Spleen (tissue), 11 donors: ENCODE results near the gene EPAS1. TPM values are rescaled to one million over a fixed set of nuclear protein-coding genes. Genes with fewer than 3 reads are reported as not detected.

Experiments used
- DNase-seq: peaks from one replicate; pipeline ENCODE4 v3.0.0-alpha.2; 2020
- H3K27ac ChIP-seq, 8 donors: fragments of 200-600 bp; sonication (generic) in 7 of 8; 1 replicate in 4 of 8; 2 replicates in 4 of 8; pipeline versions ENCODE4 v1.5.0 to v1.8.0; 2016 to 2021; ENCODE audit warnings: inconsistent platforms in 4 of 8, mild to moderate bottlenecking in 4 of 8, moderate library complexity in 1 of 8
- H3K27me3 ChIP-seq, 7 donors: fragments of 200-600 bp; sonication (generic) in 6 of 7; replicated peaks in 1 of 7; 1 replicate in 4 of 7; 2 replicates in 3 of 7; pipeline versions ENCODE4 v1.5.0 to v1.8.0; 2016 to 2021; ENCODE audit warnings: inconsistent platforms in 3 of 7, mild to moderate bottlenecking in 1 of 7
- H3K36me3 ChIP-seq, 6 donors: fragments of 200-600 bp; sonication (generic) in 5 of 6; 1 replicate in 4 of 6; 2 replicates in 2 of 6; pipeline versions ENCODE4 v1.5.0 to v1.8.0; 2016 to 2021; ENCODE audit warnings: inconsistent platforms in 2 of 6
- H3K4me1 ChIP-seq, 6 donors: fragments of 200-600 bp; sonication (generic) in 5 of 6; 1 replicate in 3 of 6; 2 replicates in 3 of 6; pipeline versions ENCODE4 v1.5.0 to v1.8.0; 2016 to 2021; ENCODE audit warnings: inconsistent platforms in 3 of 6
- H3K4me3 ChIP-seq, 8 donors: fragments of 200-600 bp; sonication (generic) in 7 of 8; 1 replicate in 4 of 8; 2 replicates in 4 of 8; pipeline versions ENCODE4 v1.5.0 to v1.8.0; 2016 to 2021; ENCODE audit warnings: inconsistent platforms in 4 of 8, mild to moderate bottlenecking in 4 of 8, moderate library complexity in 2 of 8
- H3K9me3 ChIP-seq, 8 donors: fragments of 200-600 bp; sonication (generic) in 7 of 8; 1 replicate in 4 of 8; 2 replicates in 4 of 8; pipeline versions ENCODE4 v1.5.0 to v1.8.0; 2016 to 2021; ENCODE audit warnings: inconsistent platforms in 4 of 8
- CTCF ChIP-seq, 11 experiments: fragments of 200-600 bp in 7 of 11; fragments of 450-650 bp in 4 of 11; sonication (generic) in 4 of 11; IDR thresholded peaks in 8 of 11; conservative IDR thresholded peaks in 3 of 11; 1 replicate in 7 of 11; 2 replicates in 4 of 11; pipeline versions ENCODE4 v1.4.0 to v1.8.0; 2016 to 2021; ENCODE audit warnings: antibody characterized with exemption in 11 of 11, inconsistent platforms in 4 of 11, mild to moderate bottlenecking in 1 of 11
- POLR2A ChIP-seq, 3 donors: fragments of 450-650 bp; IDR thresholded peaks; one replicate each; pipeline ENCODE4 v1.5.1; 2017; ENCODE audit warnings: antibody characterized with exemption in 3 of 3, mild to moderate bottlenecking in 1 of 3
- POLR2AphosphoS5 ChIP-seq, 3 donors: sonication (generic); formaldehyde crosslinking; IDR thresholded peaks; one replicate each; pipeline ENCODE4 v1.5.1; 2017; ENCODE audit warnings: antibody characterized with exemption in 3 of 3
- WGBS, 5 donors: extraction: QIAGEN DNeasy Blood & Tissue Kit in 3 of 5; methylation state at CpG; one replicate each; pipeline versions ENCODE4 v1.1.5 to v1.1.7; 2013 to 2018; 5-methylcytosine and 5-hydroxymethylcytosine counted together
- intact Hi-C: fragments of 100-400 bp; cut with DNase I; formaldehyde crosslinking; loops from one replicate; pipeline ENCODE4 v1.15.0; 2023; ENCODE audit warnings: low total_unique reads
- polyA plus RNA-seq, 3 donors: library from polyadenylated mRNA; stranded (reverse); fragments of 200-250 nt; gene quantifications; one replicate each; pipeline ENCODE4 v1.2.1, GENCODE V29; 2013
- total RNA-seq, 7 donors: library from RNA; depleted of rRNA in 3 of 7; stranded (reverse); fragments of >200 nt in 3 of 7; fragmentation: NEBNext Ultra II Directional in 4 of 7; extraction: Animal tissue kit (Norgen Biotek cat#: 25700) in 4 of 7; gene quantifications; one replicate each; pipeline versions ENCODE4 v1.1.0 to v1.2.1, GENCODE V29; 2016 to 2021
- donor health status: healthy with polysubstance abuse.
- donor health status: DM: no; HTN: no; CAD: no; lungs with moderate emphysema.
- donor health status: DM: no; HTN: no; CAD: no.
- donor health status: Bipolar disorder and iron deficiency.
- donor health status: healthy.
- donor health status: DM: no; HTN: no; CAD: no.
- donor health status: DM: yes; HTN: yes; CAD: no.

Gene EPAS1
- total and polyA plus RNA-seq, 10 donors: 30.5 to 330 (median 213) TPM

GRCh38 chr2:46381871-46382270 lies 84.7 kb downstream of the EPAS1 start:
- 93 to 95% (median 94%) methylated on average over 8 of the region's 8 CpGs for WGBS, 5 donors
- no peak for TF ChIP-seq CTCF (IDR thresholded peaks at IDR 0.05 in 8 of 11, conservative IDR thresholded peaks at IDR 0.05 in 3 of 11)
- TF ChIP-seq POLR2AphosphoS5 (IDR thresholded peaks at IDR 0.05): no peak
- no peak for TF ChIP-seq POLR2A (IDR thresholded peaks at IDR 0.05)
- no peak overlapping the region for H3K4me3 ChIP-seq
- no peaks in the 10 kb centered on the region for H3K9me3 ChIP-seq
- intact Hi-C loops: no loop called here
- H3K27ac ChIP-seq: no peak overlapping the region
- DNase-seq: no peak
- peaks cover 0 to 100% (median 73%) of the 10 kb centered on the region in 6 donors for H3K36me3 ChIP-seq
- H3K4me1 ChIP-seq: peaks cover 0 to 19% (median 5%) of the 10 kb centered on the region in 6 donors
- no peaks in the 10 kb centered on the region for H3K27me3 ChIP-seq

DNA sequence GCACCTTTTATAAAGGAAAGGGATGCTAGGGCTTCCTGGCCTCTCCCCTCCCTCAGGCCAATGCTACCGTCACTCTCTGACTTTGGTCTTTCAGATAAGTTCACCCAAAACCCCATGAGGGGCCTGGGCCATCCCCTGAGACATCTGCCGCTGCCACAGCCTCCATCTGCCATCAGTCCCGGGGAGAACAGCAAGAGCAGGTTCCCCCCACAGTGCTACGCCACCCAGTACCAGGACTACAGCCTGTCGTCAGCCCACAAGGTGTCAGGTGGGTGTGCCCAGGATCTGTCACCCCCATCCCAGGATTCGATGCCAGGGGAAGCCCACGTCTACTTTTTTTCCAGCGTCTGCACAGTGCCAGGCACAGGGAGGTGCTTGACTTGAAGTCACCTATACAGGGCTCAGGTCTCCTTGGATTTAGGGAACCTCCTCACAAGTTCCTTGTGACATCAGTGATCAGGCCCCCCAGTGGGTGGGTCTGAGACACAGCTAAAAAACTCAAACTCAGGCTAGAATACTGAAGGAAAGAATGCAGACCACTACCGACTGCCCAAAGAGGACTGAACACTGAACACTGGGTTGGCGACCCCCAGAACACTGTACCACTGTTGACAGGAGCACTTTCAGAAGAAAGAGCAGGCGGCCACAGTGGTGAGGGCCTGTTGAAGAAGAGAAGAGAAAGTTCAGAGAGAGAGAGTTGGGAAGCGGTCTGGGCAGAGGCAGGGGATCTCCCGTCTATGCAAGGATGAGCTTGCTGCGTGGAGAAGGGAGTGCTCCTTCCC lies 85.3 kb downstream of the EPAS1 start:
- H3K36me3 ChIP-seq: peaks cover 0 to 99% (median 71%) of the 10 kb centered on the region in 6 donors
- H3K27ac ChIP-seq: no peak overlapping the region
- H3K9me3 ChIP-seq: no peaks in the 10 kb centered on the region
- TF ChIP-seq CTCF (IDR thresholded peaks at IDR 0.05 in 8 of 11, conservative IDR thresholded peaks at IDR 0.05 in 3 of 11) (no peak), POLR2AphosphoS5 (IDR thresholded peaks at IDR 0.05) (peak in 1 of 3 donors; percentile 28)
- intact Hi-C loops: no loop called here
- no peak overlapping the region for H3K4me3 ChIP-seq
- no peaks in the 10 kb centered on the region for H3K27me3 ChIP-seq
- WGBS, 5 donors: 85 to 92% (median 87%) methylated on average over 13 to 14 of the region's 14 CpGs
- DNase-seq: no peak
- peaks cover 0 to 25% (median 8%) of the 10 kb centered on the region in 6 donors for H3K4me1 ChIP-seq

GRCh38 chr2:46383113-46383395 lies 85.8 kb downstream of the EPAS1 start:
- H3K9me3 ChIP-seq: no peaks in the 10 kb centered on the region
- peaks cover 0 to 31% (median 8%) of the 10 kb centered on the region in 6 donors for H3K4me1 ChIP-seq
- intact Hi-C loops: no loop called here
- 73 to 94% (median 83%) methylated on average over 1 of the region's 1 CpG for WGBS, 5 donors
- H3K27ac ChIP-seq: no peak overlapping the region
- peaks cover 0 to 99% (median 69%) of the 10 kb centered on the region in 6 donors for H3K36me3 ChIP-seq
- TF ChIP-seq POLR2AphosphoS5 (IDR thresholded peaks at IDR 0.05): no peak
- no peak for TF ChIP-seq CTCF (IDR thresholded peaks at IDR 0.05 in 8 of 11, conservative IDR thresholded peaks at IDR 0.05 in 3 of 11)
- DNase-seq: no peak
- no peaks in the 10 kb centered on the region for H3K27me3 ChIP-seq
- no peak overlapping the region for H3K4me3 ChIP-seq

DNA sequence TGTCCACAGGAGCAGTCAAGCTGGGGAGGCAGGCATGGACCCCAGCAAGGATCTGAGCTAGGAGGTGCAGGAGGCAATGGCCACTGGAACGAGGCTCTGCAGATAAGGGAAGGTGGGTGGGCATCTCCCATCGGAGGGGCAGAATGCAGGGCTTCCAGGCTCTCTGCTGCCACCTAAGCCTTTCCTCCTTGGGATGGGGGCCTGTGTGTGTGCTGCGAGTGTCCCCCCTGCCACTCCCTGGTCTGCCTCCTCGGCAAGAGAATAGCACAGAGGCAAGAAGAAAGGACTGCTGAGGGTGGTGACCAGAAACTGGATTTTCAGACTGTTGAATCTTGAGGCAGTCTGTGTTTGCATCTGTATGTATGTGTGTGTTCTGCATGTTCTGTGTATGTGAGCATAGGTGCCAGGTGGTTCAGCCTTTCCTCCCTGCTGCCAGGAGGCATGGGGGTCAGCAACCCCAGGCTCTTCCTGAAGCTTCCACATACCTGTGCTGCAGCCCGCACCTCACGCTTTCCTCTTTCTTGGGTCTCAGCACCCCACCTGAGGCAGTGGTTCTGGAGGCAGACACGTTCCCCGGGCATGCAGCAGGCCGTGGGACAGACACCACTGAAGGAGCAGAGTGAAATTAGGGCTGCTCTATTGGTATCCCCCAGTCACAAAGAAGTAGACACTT lies 86.7 kb downstream of the EPAS1 start:
- 87 to 92% (median 91%) methylated on average over 9 of the region's 9 CpGs for WGBS, 5 donors
- DNase-seq: no peak

More for the DNA sequence above, 86.7 kb downstream of the EPAS1 start:
- Histone ChIP-seq H3K27me3 (no peaks in the 10 kb centered on the region), H3K4me1 (peaks cover 0 to 39% (median 8%) of the 10 kb centered on the region in 6 donors), H3K36me3 (peaks cover 0 to 96% (median 66%) of the 10 kb centered on the region in 6 donors), H3K27ac (no peak overlapping the region), H3K9me3 (no peaks in the 10 kb centered on the region), H3K4me3 (no peak overlapping the region)
- intact Hi-C loops: no loop called here
- TF ChIP-seq POLR2A (IDR thresholded peaks at IDR 0.05) (no peak), POLR2AphosphoS5 (IDR thresholded peaks at IDR 0.05) (peak in 1 of 3 donors; percentile 14)
